ENCODE data around the gene ZSWIM1. TPM values are rescaled to one million over a fixed set of nuclear protein-coding genes. Genes with fewer than 3 reads are reported as not detected.
"Not testable (repeated sequence)": the region's sequence is repeated elsewhere in the genome, so short reads cannot be mapped to it uniquely, and the experiment has no call there.

ZSWIM1 gene
- total RNA-seq, 1 donor from 2014 or later = 16.2 TPM

DNA sequence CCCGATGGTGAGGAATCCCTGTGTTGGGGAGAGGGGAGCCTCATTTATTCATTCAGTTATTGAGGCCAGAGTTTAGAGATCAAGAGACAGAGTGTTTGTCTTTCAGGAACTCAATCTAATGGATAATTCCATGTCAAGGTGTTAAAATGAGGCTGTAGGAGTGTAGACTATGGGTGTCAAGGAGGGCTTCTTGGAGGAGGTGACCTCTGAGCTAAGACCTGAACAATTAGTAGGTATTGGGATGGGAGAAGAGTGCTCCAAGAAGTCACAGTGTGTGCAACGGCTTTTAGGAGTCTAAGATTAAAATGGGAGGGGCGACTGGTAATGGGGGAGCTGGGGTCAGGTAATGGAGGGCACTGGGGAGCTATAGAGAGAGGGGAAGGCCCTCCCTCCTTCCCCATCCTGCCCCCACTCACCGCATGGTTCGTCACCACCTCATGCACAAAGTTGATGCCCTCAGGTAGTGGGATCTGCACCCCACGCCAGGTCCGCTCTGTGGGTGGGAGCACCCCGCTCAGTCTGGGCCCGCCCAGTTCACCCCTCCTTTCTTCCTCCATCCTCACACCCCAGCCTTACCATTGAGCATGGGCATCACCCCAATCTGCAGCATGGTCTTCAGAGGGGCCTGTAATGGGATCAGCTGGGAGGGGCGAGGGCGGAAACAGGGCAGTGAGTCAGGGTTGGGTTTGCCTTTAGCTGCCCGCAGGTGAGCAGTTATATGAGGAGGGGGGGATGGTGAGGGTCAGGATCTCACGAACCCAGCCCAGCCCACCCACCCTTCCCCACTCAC, 18.2 kb downstream of the ZSWIM1 start:
- no peak overlapping the region for H3K4me3 ChIP-seq (ENCODE audit: low read depth, low read length)
- no peak for DNase-seq (ENCODE audit: low read depth)
- TF ChIP-seq, protein P1, sequence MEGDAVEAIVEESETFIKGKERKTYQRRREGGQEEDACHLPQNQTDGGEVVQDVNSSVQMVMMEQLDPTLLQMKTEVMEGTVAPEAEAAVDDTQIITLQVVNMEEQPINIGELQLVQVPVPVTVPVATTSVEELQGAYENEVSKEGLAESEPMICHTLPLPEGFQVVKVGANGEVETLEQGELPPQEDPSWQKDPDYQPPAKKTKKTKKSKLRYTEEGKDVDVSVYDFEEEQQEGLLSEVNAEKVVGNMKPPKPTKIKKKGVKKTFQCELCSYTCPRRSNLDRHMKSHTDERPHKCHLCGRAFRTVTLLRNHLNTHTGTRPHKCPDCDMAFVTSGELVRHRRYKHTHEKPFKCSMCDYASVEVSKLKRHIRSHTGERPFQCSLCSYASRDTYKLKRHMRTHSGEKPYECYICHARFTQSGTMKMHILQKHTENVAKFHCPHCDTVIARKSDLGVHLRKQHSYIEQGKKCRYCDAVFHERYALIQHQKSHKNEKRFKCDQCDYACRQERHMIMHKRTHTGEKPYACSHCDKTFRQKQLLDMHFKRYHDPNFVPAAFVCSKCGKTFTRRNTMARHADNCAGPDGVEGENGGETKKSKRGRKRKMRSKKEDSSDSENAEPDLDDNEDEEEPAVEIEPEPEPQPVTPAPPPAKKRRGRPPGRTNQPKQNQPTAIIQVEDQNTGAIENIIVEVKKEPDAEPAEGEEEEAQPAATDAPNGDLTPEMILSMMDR (IDR thresholded peaks at IDR 0.05; ENCODE audit: insufficient read depth, low read length, poor library complexity, severe bottlenecking) = no peak
- no peaks in the 10 kb centered on the region for H3K27me3 ChIP-seq (ENCODE audit: control insufficient read depth, insufficient read depth, low read length)
- peaks cover 1% of the 10 kb centered on the region for H3K36me3 ChIP-seq (ENCODE audit: control insufficient read depth, insufficient read depth, low read length)

DNA sequence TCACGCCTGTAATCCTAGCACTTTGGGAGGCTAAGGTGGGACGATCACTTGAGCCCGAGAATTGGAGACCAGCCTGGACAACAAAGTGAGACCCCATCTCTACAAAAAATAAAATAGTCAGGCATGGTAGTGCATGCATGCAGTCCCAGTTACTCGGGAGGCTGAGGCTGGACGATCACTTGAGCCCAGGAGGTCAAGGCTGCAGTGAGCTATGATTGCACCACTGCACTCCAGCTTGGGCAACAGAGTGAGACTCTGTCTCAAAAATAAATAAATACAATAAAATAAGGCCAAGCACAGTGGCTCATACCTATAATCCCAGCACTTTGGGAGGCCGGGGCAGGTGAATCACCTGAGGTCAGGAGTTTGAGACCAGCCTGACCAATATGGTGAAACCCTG, 20.3 kb downstream of the ZSWIM1 start:
- H3K27me3 ChIP-seq (ENCODE audit: control insufficient read depth, insufficient read depth, low read length); DNase-seq (ENCODE audit: low read depth); H3K36me3 ChIP-seq (ENCODE audit: control insufficient read depth, insufficient read depth, low read length); H3K4me3 ChIP-seq (ENCODE audit: low read depth, low read length): not testable (repeated sequence)

DNA sequence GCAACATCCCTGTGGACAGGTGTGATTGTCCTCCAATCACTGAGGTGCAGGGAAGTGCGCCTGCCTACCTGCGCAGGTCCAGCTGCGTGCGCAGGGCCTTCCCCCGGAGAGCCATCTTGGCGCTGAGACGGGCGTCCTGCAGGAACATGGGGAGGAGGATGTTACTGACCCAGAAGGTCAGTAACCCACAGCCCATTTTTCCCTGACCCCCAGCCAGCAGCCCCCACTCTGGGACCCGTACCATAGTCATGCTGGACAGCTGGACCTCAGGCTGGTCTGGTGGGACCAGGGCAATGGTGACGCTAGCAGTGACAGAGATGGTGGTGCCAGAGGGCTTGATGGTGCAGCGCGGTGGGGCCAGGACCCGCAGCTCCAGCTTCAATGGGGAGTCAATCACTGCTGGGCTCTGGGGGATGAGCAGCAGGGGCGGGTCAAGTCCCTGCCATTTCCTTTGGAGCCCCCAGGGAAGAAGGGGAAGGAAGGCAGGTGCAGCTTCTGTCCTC, 21.2 kb downstream of the ZSWIM1 start:
- H3K27me3 ChIP-seq (ENCODE audit: control insufficient read depth, insufficient read depth, low read length) = no peaks in the 10 kb centered on the region
- H3K36me3 ChIP-seq (ENCODE audit: control insufficient read depth, insufficient read depth, low read length) = no peaks in the 10 kb centered on the region
- no peak overlapping the region for H3K4me3 ChIP-seq (ENCODE audit: low read depth, low read length)
- no peak for DNase-seq (ENCODE audit: low read depth)
- TF ChIP-seq, protein P1 (IDR thresholded peaks at IDR 0.05; ENCODE audit: insufficient read depth, low read length, poor library complexity, severe bottlenecking) = no peak

- TF ChIP-seq, protein P1 (IDR thresholded peaks at IDR 0.05; ENCODE audit: insufficient read depth, low read length, poor library complexity, severe bottlenecking) = no peak
- Histone ChIP-seq H3K4me3 (ENCODE audit: low read depth, low read length) (no peak overlapping the region), H3K27me3 (ENCODE audit: control insufficient read depth, insufficient read depth, low read length) (no peaks in the 10 kb centered on the region), H3K36me3 (ENCODE audit: control insufficient read depth, insufficient read depth, low read length) (peaks cover 1% of the 10 kb centered on the region)
- no peak for DNase-seq (ENCODE audit: low read depth)
Measured at GRCh38 chr20:45904583-45905504, 23.8 kb downstream of the ZSWIM1 start.

DNA sequence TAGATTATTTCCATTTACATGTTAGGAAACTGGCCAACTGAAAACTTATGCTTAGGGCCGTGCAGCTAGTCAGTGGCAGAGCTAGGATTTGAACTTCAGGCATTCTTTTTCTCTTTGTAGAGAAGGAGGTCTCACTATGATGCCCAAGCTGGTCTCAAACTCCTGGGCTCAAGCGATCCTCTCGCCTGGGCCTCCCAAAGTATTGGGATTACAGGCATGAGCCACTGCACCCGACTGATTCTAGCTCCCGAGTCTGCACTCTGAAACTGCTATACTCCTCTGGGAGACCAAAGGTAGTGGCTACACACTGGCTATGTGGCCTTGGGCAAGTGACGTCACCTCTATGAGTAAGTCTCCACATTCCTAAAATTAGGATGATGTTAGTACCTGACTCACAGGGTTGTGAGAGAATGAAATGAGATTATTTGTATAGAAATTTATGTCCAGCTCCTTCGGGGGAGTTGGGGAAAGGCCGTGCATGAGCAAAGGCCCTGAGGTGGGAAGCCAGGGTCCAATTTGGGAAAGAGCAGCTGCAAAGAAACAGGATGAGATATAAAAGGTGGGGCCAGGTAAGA, 24.6 kb downstream of the ZSWIM1 start:
- no peaks in the 10 kb centered on the region for H3K27me3 ChIP-seq (ENCODE audit: control insufficient read depth, insufficient read depth, low read length)
- TF ChIP-seq, protein P1 (IDR thresholded peaks at IDR 0.05; ENCODE audit: insufficient read depth, low read length, poor library complexity, severe bottlenecking) = no peak
- DNase-seq (ENCODE audit: low read depth) = no peak
- H3K36me3 ChIP-seq (ENCODE audit: control insufficient read depth, insufficient read depth, low read length) = peaks cover 1% of the 10 kb centered on the region
- H3K4me3 ChIP-seq (ENCODE audit: low read depth, low read length) = no peak overlapping the region
